Measurements from ENCODE around the gene CSNK1A1.

- no peak for TF ChIP-seq CTCF (IDR thresholded peaks at IDR 0.05 in 2 of 3, conservative IDR thresholded peaks at IDR 0.05 in 1 of 3; ENCODE audit: borderline replicate concordance in 1 of 3, insufficient read depth in 1 of 3, low read depth in 2 of 3, low read length in 2 of 3)
- no peak for TF ChIP-seq EGR1 (IDR thresholded peaks at IDR 0.05; ENCODE audit: low read depth)
- no peak for TF ChIP-seq RAD21 (IDR thresholded peaks at IDR 0.05; ENCODE audit: low read depth)
- TF ChIP-seq TCF7L2 (IDR thresholded peaks at IDR 0.05; ENCODE audit: borderline replicate concordance, extremely low read depth, insufficient read depth, insufficient read length), result no peak
- TF ChIP-seq POLR2A (IDR thresholded peaks at IDR 0.05; ENCODE audit: borderline replicate concordance, extremely low read depth, insufficient read depth, insufficient read length), result no peak
- TF ChIP-seq POLR2AphosphoS5 (IDR thresholded peaks at IDR 0.05; ENCODE audit: low read depth, low read length), result no peak
- no peak for TF ChIP-seq CBX3 (IDR thresholded peaks at IDR 0.05; ENCODE audit: low read depth)
- TF ChIP-seq REST (IDR thresholded peaks at IDR 0.05; ENCODE audit: low read depth), result no peak
- TF ChIP-seq EZH2 (IDR thresholded peaks at IDR 0.05), result no peak
- TF ChIP-seq EZH2phosphoT487 (IDR thresholded peaks at IDR 0.05; ENCODE audit: borderline replicate concordance), result no peak
- TF ChIP-seq ATF3 (IDR thresholded peaks at IDR 0.05), result no peak
- no peak for TF ChIP-seq CEBPB (IDR thresholded peaks at IDR 0.05; ENCODE audit: low read depth)
- TF ChIP-seq ZBTB33 (IDR thresholded peaks at IDR 0.05; ENCODE audit: extremely low read depth, insufficient replicate concordance, low read length), result no peak
- TF ChIP-seq JUND (IDR thresholded peaks at IDR 0.05), result no peak
These were observed 69.8 kb downstream of the CSNK1A1 start for GRCh38 chr5:149481485-149481884.
